ENCODE data around the gene MACROD2.

GRCh38 chr20:16028923-16029322, 2033.6 kb downstream of the MACROD2 start:
- TF ChIP-seq CTCF (IDR thresholded peaks at IDR 0.05) (no peak), EP300 (IDR thresholded peaks at IDR 0.05) (no peak)

Measured in ovary (tissue), 3 donors.